Left lung (tissue), 10 donors: ENCODE measurements around the gene KCNIP4. TPM values are rescaled to one million over a fixed set of nuclear protein-coding genes. Genes with fewer than 3 reads are reported as not detected.

ENCODE experiments used
- ATAC-seq: fragments of 200-7000 bp; cut with Tn5 transposase; one replicate; pipeline ENCODE4 v1.9.1; 2020; ENCODE audit warnings: moderate library complexity
- DNase-seq, 4 donors: peaks; one replicate each; pipeline ENCODE4 v3.0.0-alpha.2; 2013 to 2020
- H3K27ac ChIP-seq, 2 donors: fragments of 200-600 bp; sonication (generic) in 1 of 2; one replicate each; pipeline versions ENCODE4 v1.5.0 to v1.8.0; 2020 to 2021
- H3K27me3 ChIP-seq, 2 donors: fragments of 200-600 bp; sonication (generic) in 1 of 2; one replicate each; pipeline versions ENCODE4 v1.5.0 to v1.8.0; 2020 to 2021
- H3K36me3 ChIP-seq, 2 donors: fragments of 200-600 bp; sonication (generic) in 1 of 2; one replicate each; pipeline versions ENCODE4 v1.5.0 to v1.8.0; 2020 to 2021
- H3K4me1 ChIP-seq, 2 donors: fragments of 200-600 bp; one replicate each; pipeline ENCODE4 v1.8.0; 2021
- H3K4me3 ChIP-seq, 2 donors: fragments of 200-600 bp; sonication (generic) in 1 of 2; one replicate each; pipeline versions ENCODE4 v1.5.0 to v1.8.0; 2020 to 2021; ENCODE audit warnings: mild to moderate bottlenecking in 1 of 2
- H3K9me3 ChIP-seq, 2 donors: fragments of 200-600 bp; sonication (generic) in 1 of 2; one replicate each; pipeline versions ENCODE4 v1.5.0 to v1.8.0; 2020 to 2021
- intact Hi-C, 2 donors: fragments of 100-400 bp; cut with DNase I; formaldehyde crosslinking; loops; one replicate each; pipeline versions ENCODE4 v1.11.2 to v1.14.2; 2022
- polyA plus RNA-seq, 6 donors: library from polyadenylated mRNA; unstranded; fragments of 120-200 nt; gene quantifications; one replicate each; pipeline ENCODE4 v1.2.1, GENCODE V29; 2013; ENCODE audit not compliant: insufficient read length in 6 of 6
- total RNA-seq, 2 donors: library from RNA; stranded (reverse); fragmentation: NEBNext Ultra II Directional; extraction: Animal tissue kit (Norgen Biotek cat#: 25700); gene quantifications; one replicate each; pipeline ENCODE4 v1.2.1, GENCODE V29; 2021
- TF ChIP-seq, protein P1 (sequence below), 2 donors: fragments of 200-600 bp; sonication (generic) in 1 of 2; IDR thresholded peaks; one replicate each; pipeline versions ENCODE4 v1.5.0 to v1.8.0; 2021; ENCODE audit warnings: antibody characterized with exemption in 2 of 2
- donor health status: DM: no; HTN: yes; CAD: no.
- donor health status: DM: no; HTN: no; CAD: no.

The KCNIP4 gene
- total and polyA plus RNA-seq, 8 donors: 2.8 to 5.4 (median 4.9) TPM; not detected in 2

DNA sequence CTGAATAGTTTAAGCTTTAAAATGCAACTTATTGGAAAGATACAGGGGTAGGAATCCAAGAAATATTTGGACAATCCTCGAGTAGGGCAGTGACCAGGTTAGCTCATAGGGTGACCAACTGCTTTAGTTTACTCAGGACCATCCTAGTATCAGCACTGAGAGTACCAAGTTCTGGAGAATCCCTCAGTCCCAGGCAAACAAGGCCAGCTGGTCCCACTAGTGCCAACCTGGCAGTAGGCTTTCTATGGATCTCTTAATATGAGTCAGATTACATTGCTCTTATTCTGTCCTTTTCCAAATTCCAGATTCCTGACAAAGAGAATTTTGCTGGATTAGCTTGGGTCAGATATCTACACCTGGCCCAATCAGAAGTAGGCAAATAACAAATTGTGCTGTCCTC, 493.7 kb downstream of the KCNIP4 start:
- Histone ChIP-seq H3K27me3 (no peaks in the 10 kb centered on the region), H3K27ac (no peak overlapping the region), H3K4me3 (no peak overlapping the region), H3K36me3 (no peaks in the 10 kb centered on the region), H3K4me1 (no peaks in the 10 kb centered on the region), H3K9me3 (no peaks in the 10 kb centered on the region)
- DNase-seq: no peak
- ATAC-seq: no peak
- intact Hi-C loops: no loop called here
- TF ChIP-seq, protein P1, sequence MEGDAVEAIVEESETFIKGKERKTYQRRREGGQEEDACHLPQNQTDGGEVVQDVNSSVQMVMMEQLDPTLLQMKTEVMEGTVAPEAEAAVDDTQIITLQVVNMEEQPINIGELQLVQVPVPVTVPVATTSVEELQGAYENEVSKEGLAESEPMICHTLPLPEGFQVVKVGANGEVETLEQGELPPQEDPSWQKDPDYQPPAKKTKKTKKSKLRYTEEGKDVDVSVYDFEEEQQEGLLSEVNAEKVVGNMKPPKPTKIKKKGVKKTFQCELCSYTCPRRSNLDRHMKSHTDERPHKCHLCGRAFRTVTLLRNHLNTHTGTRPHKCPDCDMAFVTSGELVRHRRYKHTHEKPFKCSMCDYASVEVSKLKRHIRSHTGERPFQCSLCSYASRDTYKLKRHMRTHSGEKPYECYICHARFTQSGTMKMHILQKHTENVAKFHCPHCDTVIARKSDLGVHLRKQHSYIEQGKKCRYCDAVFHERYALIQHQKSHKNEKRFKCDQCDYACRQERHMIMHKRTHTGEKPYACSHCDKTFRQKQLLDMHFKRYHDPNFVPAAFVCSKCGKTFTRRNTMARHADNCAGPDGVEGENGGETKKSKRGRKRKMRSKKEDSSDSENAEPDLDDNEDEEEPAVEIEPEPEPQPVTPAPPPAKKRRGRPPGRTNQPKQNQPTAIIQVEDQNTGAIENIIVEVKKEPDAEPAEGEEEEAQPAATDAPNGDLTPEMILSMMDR (IDR thresholded peaks at IDR 0.05): no peak

DNA sequence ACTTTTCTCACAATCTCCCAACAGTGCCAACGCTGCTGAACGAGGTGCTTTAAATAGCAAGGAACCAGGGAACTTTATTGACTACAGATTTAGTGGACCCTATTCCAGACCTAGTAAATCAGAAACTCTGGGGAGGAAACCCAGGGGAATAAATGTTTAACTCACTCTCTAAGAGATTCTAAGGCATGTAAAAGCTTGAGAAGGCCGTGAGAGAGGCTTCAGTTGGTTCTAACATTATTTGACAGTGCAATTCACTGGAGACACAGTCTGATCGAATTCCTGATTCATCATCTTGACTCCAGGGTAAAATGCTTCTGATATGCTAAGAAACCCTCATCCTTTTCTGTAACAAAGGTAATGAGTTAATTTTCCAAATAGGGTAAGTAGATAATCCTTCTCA, 494.4 kb downstream of the KCNIP4 start:
- intact Hi-C loops: no loop called here
- no peaks in the 10 kb centered on the region for H3K9me3 ChIP-seq
- no peaks in the 10 kb centered on the region for H3K27me3 ChIP-seq
- no peak overlapping the region for H3K4me3 ChIP-seq
- no peaks in the 10 kb centered on the region for H3K4me1 ChIP-seq
- ATAC-seq: no peak
- no peak for DNase-seq
- TF ChIP-seq, protein P1 (IDR thresholded peaks at IDR 0.05): no peak
- no peak overlapping the region for H3K27ac ChIP-seq
- H3K36me3 ChIP-seq: no peaks in the 10 kb centered on the region

- TF ChIP-seq, protein P1 (IDR thresholded peaks at IDR 0.05): no peak
- Histone ChIP-seq H3K4me3 (no peak overlapping the region), H3K4me1 (no peaks in the 10 kb centered on the region), H3K9me3 (no peaks in the 10 kb centered on the region), H3K36me3 (no peaks in the 10 kb centered on the region), H3K27me3 (no peaks in the 10 kb centered on the region), H3K27ac (no peak overlapping the region)
- no peak for DNase-seq
- intact Hi-C loops: no loop called here
- ATAC-seq: no peak
Measured at GRCh38 chr4:21452931-21453330, 495.6 kb downstream of the KCNIP4 start.

GRCh38 chr4:21451032-21451431, 497.5 kb downstream of the KCNIP4 start:
- no peak overlapping the region for H3K27ac ChIP-seq
- no peaks in the 10 kb centered on the region for H3K36me3 ChIP-seq
- H3K27me3 ChIP-seq: no peaks in the 10 kb centered on the region
- H3K9me3 ChIP-seq: no peaks in the 10 kb centered on the region
- H3K4me3 ChIP-seq: no peak overlapping the region
- ATAC-seq: no peak
- DNase-seq: no peak
- no peaks in the 10 kb centered on the region for H3K4me1 ChIP-seq
- TF ChIP-seq, protein P1 (IDR thresholded peaks at IDR 0.05): no peak
- intact Hi-C loops: no loop called here

DNA sequence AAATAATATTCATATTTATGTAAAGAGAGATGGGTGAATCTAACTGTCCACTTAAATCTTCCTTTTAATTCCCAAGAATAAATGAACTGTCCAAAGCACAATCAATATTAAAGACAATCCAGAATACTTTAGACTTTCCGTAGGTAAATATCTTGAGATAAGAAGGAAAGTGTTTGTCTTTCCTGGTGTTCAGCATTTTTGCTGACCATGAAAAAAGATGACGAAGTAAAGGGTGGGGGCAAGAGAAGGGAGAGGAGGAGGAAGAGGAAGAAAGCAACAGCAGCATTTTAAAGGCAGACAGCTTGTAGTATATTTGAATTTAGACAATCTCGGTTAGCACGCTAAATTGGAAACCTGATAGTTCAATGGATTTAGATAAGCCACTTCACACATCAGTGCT, 498.2 kb downstream of the KCNIP4 start:
- intact Hi-C loops: no loop called here
- DNase-seq (no peak), ATAC-seq (no peak)
- Histone ChIP-seq H3K9me3 (no peaks in the 10 kb centered on the region), H3K27ac (no peak overlapping the region), H3K36me3 (no peaks in the 10 kb centered on the region), H3K4me1 (no peaks in the 10 kb centered on the region), H3K27me3 (no peaks in the 10 kb centered on the region), H3K4me3 (no peak overlapping the region)
- TF ChIP-seq, protein P1 (IDR thresholded peaks at IDR 0.05): no peak
